22Rv1 (cell line): ENCODE results near the gene GNG5.
"Not testable (repeated sequence)": the region's sequence is repeated elsewhere in the genome, so short reads cannot be mapped to it uniquely, and the experiment has no call there.

Experiments used
- CTCF ChIP-seq: fragments of 450-650 bp; IDR thresholded peaks from 2 replicates; pipeline ENCODE4 v1.5.1; 2017; ENCODE audit warnings: mild to moderate bottlenecking
- ZFX ChIP-seq: fragments of 450-650 bp; IDR thresholded peaks from 2 replicates; pipeline ENCODE4 v1.6.1; 2017; ENCODE audit warnings: antibody characterized with exemption, borderline replicate concordance

DNA sequence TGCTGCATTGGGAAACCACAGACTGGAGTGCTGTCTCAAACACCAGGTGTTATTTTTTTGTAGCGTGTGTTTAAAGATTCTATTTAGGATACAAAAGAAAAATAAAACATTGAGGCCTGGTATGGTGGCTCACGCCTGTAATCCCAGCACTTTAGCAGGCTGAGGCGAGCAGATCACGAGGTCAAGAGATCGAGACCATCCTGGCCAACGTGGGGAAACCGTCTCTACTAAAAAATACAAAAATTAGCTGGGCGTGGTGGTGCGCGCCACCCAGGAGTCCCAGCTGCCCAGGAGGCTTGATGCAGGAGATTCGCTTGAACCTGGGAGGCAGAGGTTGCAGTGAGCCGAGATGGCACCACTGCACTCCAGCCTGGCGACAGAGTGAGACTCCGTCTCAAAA lies 1.5 kb upstream of the GNG5 start:
- not testable (repeated sequence) for TF ChIP-seq CTCF, ZFX
